ENCODE data around the gene SLC12A8. TPM values are rescaled to one million over a fixed set of nuclear protein-coding genes. Genes with fewer than 3 reads are reported as not detected.

SLC12A8 gene
- total RNA-seq, 1 donor from 2014 or later = 9.1 TPM

GRCh38 chr3:125152951-125153350 is 59.6 kb downstream of the SLC12A8 start:
- Histone ChIP-seq H3K27ac (no peak overlapping the region), H3K36me3 (no peaks in the 10 kb centered on the region), H3K4me3 (no peak overlapping the region), H3K27me3 (ENCODE audit: low read depth) (no peaks in the 10 kb centered on the region), H3K4me1 (peaks cover 30% of the 10 kb centered on the region), H3K9me3 (no peaks in the 10 kb centered on the region)
- ATAC-seq (no peak), DNase-seq (no peak)
- no peak for TF ChIP-seq CTCF (IDR thresholded peaks at IDR 0.05)
- intact Hi-C loops (cut with DNase I) = no loop called here

- no peak for DNase-seq
- Histone ChIP-seq H3K4me1 (peaks cover 38% of the 10 kb centered on the region), H3K4me3 (no peak overlapping the region), H3K27me3 (ENCODE audit: low read depth) (no peaks in the 10 kb centered on the region), H3K9me3 (no peaks in the 10 kb centered on the region), H3K36me3 (no peaks in the 10 kb centered on the region), H3K27ac (no peak overlapping the region)
- intact Hi-C loops (cut with DNase I) = no loop called here
- ATAC-seq = no peak
- TF ChIP-seq CTCF (IDR thresholded peaks at IDR 0.05) = no peak
Observed at GRCh38 chr3:125151916-125152315, 60.6 kb downstream of the SLC12A8 start.

- ATAC-seq (peak in 1 of 2 donors; percentile 23), DNase-seq (no peak)
- Histone ChIP-seq H3K27ac (no peak overlapping the region), H3K36me3 (no peaks in the 10 kb centered on the region), H3K4me1 (peaks cover 43% of the 10 kb centered on the region), H3K27me3 (ENCODE audit: low read depth) (no peaks in the 10 kb centered on the region), H3K9me3 (no peaks in the 10 kb centered on the region), H3K4me3 (no peak overlapping the region)
- intact Hi-C loops (cut with DNase I) = no loop called here
- no peak for TF ChIP-seq CTCF (IDR thresholded peaks at IDR 0.05)
Observed at GRCh38 chr3:125151442-125151817, 61.1 kb downstream of the SLC12A8 start.

- peak; percentile 47 for TF ChIP-seq CTCF (IDR thresholded peaks at IDR 0.05)
- H3K4me1 ChIP-seq = peaks cover 42% of the 10 kb centered on the region
- H3K27me3 ChIP-seq (ENCODE audit: low read depth) = no peaks in the 10 kb centered on the region
- no peaks in the 10 kb centered on the region for H3K36me3 ChIP-seq
- intact Hi-C loops (cut with DNase I) = no loop called here
- H3K4me3 ChIP-seq = no peak overlapping the region
- peak overlapping the region; percentile 38 for H3K27ac ChIP-seq
- peak; percentile 71 to 76 for ATAC-seq
- H3K9me3 ChIP-seq = no peaks in the 10 kb centered on the region
- DNase-seq = peak; percentile 35
Observed at GRCh38 chr3:125150525-125151441, 61.8 kb downstream of the SLC12A8 start.

GRCh38 chr3:125149462-125149861 is 63.1 kb downstream of the SLC12A8 start:
- DNase-seq (no peak), ATAC-seq (no peak)
- intact Hi-C loops (cut with DNase I) = no loop called here
- TF ChIP-seq CTCF (IDR thresholded peaks at IDR 0.05) = no peak
- peaks cover 51% of the 10 kb centered on the region for H3K4me1 ChIP-seq
- no peaks in the 10 kb centered on the region for H3K27me3 ChIP-seq (ENCODE audit: low read depth)
- H3K4me3 ChIP-seq = no peak overlapping the region
- peak overlapping the region; percentile 69 for H3K27ac ChIP-seq
- H3K36me3 ChIP-seq = no peaks in the 10 kb centered on the region
- H3K9me3 ChIP-seq = no peaks in the 10 kb centered on the region
